HS-27A (cell line): ENCODE results near the gene DCBLD1.
"Not testable (repeated sequence)": the region's sequence is repeated elsewhere in the genome, so short reads cannot be mapped to it uniquely, and the experiment has no call there.

ENCODE experiments used
- DNase-seq: peaks from one replicate; pipeline ENCODE4 v3.0.0-alpha.2; 2012; ENCODE audit warnings: low read depth, missing footprints

Gene DCBLD1

GRCh38 chr6:117501722-117502121 is 19.2 kb downstream of the DCBLD1 start:
- DNase-seq: no peak

- DNase-seq: no peak
These were observed 20.1 kb downstream of the DCBLD1 start for GRCh38 chr6:117502580-117502979.

GRCh38 chr6:117503211-117503610 is 20.7 kb downstream of the DCBLD1 start:
- DNase-seq: no peak

- DNase-seq: no peak
These were observed 22.1 kb downstream of the DCBLD1 start for GRCh38 chr6:117504478-117505144.

- no peak for DNase-seq
These were observed 22.8 kb downstream of the DCBLD1 start for GRCh38 chr6:117505311-117505710.

- DNase-seq: no peak
These were observed 23.8 kb downstream of the DCBLD1 start for GRCh38 chr6:117506180-117506835.

- DNase-seq: no peak
These were observed 24.4 kb downstream of the DCBLD1 start for GRCh38 chr6:117506907-117507306.

GRCh38 chr6:117508450-117508971 is 26.0 kb downstream of the DCBLD1 start:
- no peak for DNase-seq

- no peak for DNase-seq
These were observed 26.5 kb downstream of the DCBLD1 start for GRCh38 chr6:117509021-117509420.

- DNase-seq: no peak
These were observed 29.8 kb downstream of the DCBLD1 start for GRCh38 chr6:117512056-117512828.

- DNase-seq: no peak
These were observed 30.6 kb downstream of the DCBLD1 start for GRCh38 chr6:117512987-117513573.

GRCh38 chr6:117513778-117514365 is 31.4 kb downstream of the DCBLD1 start:
- no peak for DNase-seq

GRCh38 chr6:117514655-117515054 is 32.2 kb downstream of the DCBLD1 start:
- no peak for DNase-seq

- no peak for DNase-seq
These were observed 32.9 kb downstream of the DCBLD1 start for GRCh38 chr6:117515326-117515725.

GRCh38 chr6:117517995-117518394 is 35.5 kb downstream of the DCBLD1 start:
- not testable (repeated sequence) for DNase-seq

- no peak for DNase-seq
These were observed 36.4 kb downstream of the DCBLD1 start for GRCh38 chr6:117518870-117519269.

- DNase-seq: no peak
These were observed 38.3 kb downstream of the DCBLD1 start for GRCh38 chr6:117520603-117521395.

GRCh38 chr6:117521791-117522502 is 39.5 kb downstream of the DCBLD1 start:
- no peak for DNase-seq

GRCh38 chr6:117525607-117526006 is 43.1 kb downstream of the DCBLD1 start:
- DNase-seq: no peak

GRCh38 chr6:117530467-117531242 is 48.2 kb downstream of the DCBLD1 start:
- DNase-seq: no peak
